A549 (cell line): ENCODE measurements around the gene HOXC12. TPM values are rescaled to one million over a fixed set of nuclear protein-coding genes. Genes with fewer than 3 reads are reported as not detected.

Experiments
- ATAC-seq, 2 experiments: fragments of 200-7000 bp in 1 of 2; fragments of >200 bp in 1 of 2; cut with Nextera tagmentation in 1 of 2; cut with Tn5 transposase in 1 of 2; 3 replicates each; pipeline versions ENCODE4 v1.8.0 to v1.9.1; 2018 to 2020; ENCODE audit warnings: mild to moderate bottlenecking in 1 of 2, moderate library complexity in 1 of 2
- CTCF ChIA-PET: fragments of 300-600 bp; sonication (Branson Sonifier 250); formaldehyde crosslinking; extraction: SDS; loops from one replicate; lab custom pipeline; 2021; ENCODE audit warnings: antibody characterized with exemption, inconsistent platforms; lab: Yijun Ruan, JAX
- POLR2A ChIA-PET: fragments of 350-600 bp; formaldehyde crosslinking; extraction: SDS; loops from one replicate; lab custom pipeline; 2021; ENCODE audit warnings: antibody characterized with exemption, inconsistent platforms; lab: Yijun Ruan, JAX
- DNase-seq, 2 experiments: peaks; one replicate each; pipeline versions ENCODE4 v3.0.0 to v3.0.0-alpha.2; 2011 to 2016; ENCODE audit warnings: low read depth in 1 of 2, low spot score in 1 of 2
- FAIRE-seq: peaks from 2 replicates; lab custom pipeline; 2011; peaks lifted over from hg19 to GRCh38; lab: Jason Lieb, UNC
- H3K27ac ChIP-seq, 2 experiments: fragments of >200 bp; sonication (Bioruptor Twin); formaldehyde crosslinking; 3 replicates each; pipeline ENCODE4 v1.5.1; 2016 to 2017
- H3K4me1 ChIP-seq: fragments of >200 bp; sonication (Bioruptor Twin); formaldehyde crosslinking; 3 replicates; pipeline ENCODE4 v1.6.1; 2016
- H3K4me2 ChIP-seq: fragments of >200 bp; sonication (Bioruptor Twin); formaldehyde crosslinking; 3 replicates; pipeline ENCODE4 v1.6.1; 2016
- H3K4me3 ChIP-seq: fragments of >200 bp; sonication (Bioruptor Twin); formaldehyde crosslinking; 3 replicates; pipeline ENCODE4 v1.5.1; 2016
- H3K9me3 ChIP-seq: fragments of >200 bp; sonication (Bioruptor Twin); formaldehyde crosslinking; 3 replicates; pipeline ENCODE4 v1.6.1; 2016
- CBX2 ChIP-seq: fragments of 200-600 bp; sonication (generic); IDR thresholded peaks from 2 replicates; pipeline ENCODE4 v1.6.1; 2016; ENCODE audit warnings: low read depth, mild to moderate bottlenecking, borderline replicate concordance
- CHD4 ChIP-seq: fragments of 200-600 bp; sonication (generic); IDR thresholded peaks from 2 replicates; pipeline ENCODE4 v1.6.1; 2016; ENCODE audit warnings: antibody characterized with exemption, mild to moderate bottlenecking, borderline replicate concordance
- CTCF ChIP-seq: fragments of >200 bp; sonication (Bioruptor Twin); formaldehyde crosslinking; IDR thresholded peaks from 3 replicates; pipeline ENCODE4 v1.5.1; 2016
- E2F6 ChIP-seq: IDR thresholded peaks from 2 replicates; pipeline ENCODE4 v1.6.1; 2012; ENCODE audit warnings: low read depth, borderline replicate concordance
- EHF ChIP-seq: fragments of 250-450 bp; sonication (Bioruptor Pico); IDR thresholded peaks from 2 replicates; pipeline ENCODE4 v1.5.0; 2020; ENCODE audit warnings: mild to moderate bottlenecking
- FOSB ChIP-seq: fragments of 250-450 bp; sonication (Bioruptor Pico); IDR thresholded peaks from 2 replicates; pipeline ENCODE4 v1.5.0; 2020; ENCODE audit warnings: mild to moderate bottlenecking, moderate library complexity
- FOSL2 ChIP-seq, 2 experiments: fragments of 450-650 bp in 1 of 2; fragments of >200 bp in 1 of 2; sonication (Bioruptor Twin) in 1 of 2; formaldehyde crosslinking; IDR thresholded peaks; 2 replicates each; pipeline versions ENCODE4 v1.5.0 to v1.6.1; 2016 to 2020; ENCODE audit warnings: mild to moderate bottlenecking in 1 of 2, moderate library complexity in 1 of 2
- FOXS1 ChIP-seq: fragments of 250-450 bp; sonication (Bioruptor Pico); IDR thresholded peaks from 2 replicates; pipeline ENCODE4 v1.5.0; 2020; ENCODE audit warnings: mild to moderate bottlenecking, moderate library complexity
- GATA3 ChIP-seq: IDR thresholded peaks from 2 replicates; pipeline ENCODE4 v1.6.1; 2012; ENCODE audit warnings: borderline replicate concordance
- HOXB13 ChIP-seq: fragments of 250-450 bp; sonication (Bioruptor Pico); IDR thresholded peaks from 2 replicates; pipeline ENCODE4 v1.5.0; 2020; ENCODE audit warnings: low read depth, mild to moderate bottlenecking, moderate library complexity
- KDM1A ChIP-seq: fragments of 200-600 bp; sonication (generic); IDR thresholded peaks from 2 replicates; pipeline ENCODE4 v1.6.1; 2016; ENCODE audit warnings: low read depth, mild to moderate bottlenecking
- MYC ChIP-seq: IDR thresholded peaks from 2 replicates; pipeline ENCODE4 v1.6.1; 2012; ENCODE audit warnings: mild to moderate bottlenecking, inconsistent platforms, low read length, improper control_type of control experiment, borderline replicate concordance
- NFE2L2 ChIP-seq: fragments of 150-350 bp; conservative IDR thresholded peaks from 2 replicates; pipeline ENCODE4 v1.6.1; 2014; ENCODE audit warnings: low read length
- NPAS2 ChIP-seq: fragments of 250-450 bp; sonication (Bioruptor Pico); IDR thresholded peaks from 2 replicates; pipeline ENCODE4 v1.8.0; 2022; ENCODE audit warnings: mild to moderate bottlenecking, moderate library complexity, borderline replicate concordance
- PHF8 ChIP-seq: fragments of 200-600 bp; sonication (generic); IDR thresholded peaks from 2 replicates; pipeline ENCODE4 v1.6.1; 2016; ENCODE audit warnings: low read depth, mild to moderate bottlenecking, antibody characterized with exemption, moderate library complexity, borderline replicate concordance
- POLR2A ChIP-seq: IDR thresholded peaks from 2 replicates; pipeline ENCODE4 v1.6.1; 2012; ENCODE audit warnings: mild to moderate bottlenecking, low read length
- POLR2AphosphoS2 ChIP-seq: conservative IDR thresholded peaks from 2 replicates; pipeline ENCODE4 v1.6.1; 2012; ENCODE audit warnings: low read length, improper control_type of control experiment, inconsistent platforms
- RARB ChIP-seq: fragments of 250-450 bp; sonication (Bioruptor Pico); IDR thresholded peaks from 2 replicates; pipeline ENCODE4 v1.8.0; 2021; ENCODE audit warnings: mild to moderate bottlenecking, moderate library complexity
- RFX5 ChIP-seq: fragments of 450-650 bp; IDR thresholded peaks from 2 replicates; pipeline ENCODE4 v1.7.1; 2014; ENCODE audit warnings: antibody characterized with exemption, mild to moderate bottlenecking, moderate library complexity
- SMC3 ChIP-seq: fragments of >200 bp; sonication (Bioruptor Twin); formaldehyde crosslinking; IDR thresholded peaks from 3 replicates; pipeline ENCODE4 v1.6.1; 2018; ENCODE audit warnings: inconsistent platforms
- TFCP2L1 ChIP-seq: fragments of 250-450 bp; sonication (Bioruptor Pico); IDR thresholded peaks from 2 replicates; pipeline ENCODE4 v1.5.0; 2021; ENCODE audit warnings: mild to moderate bottlenecking
- USF2 ChIP-seq: fragments of 450-650 bp; IDR thresholded peaks from 2 replicates; pipeline ENCODE4 v1.6.1; 2014; ENCODE audit warnings: antibody characterized with exemption
- ZFP36 ChIP-seq: fragments of 450-650 bp; IDR thresholded peaks from 2 replicates; pipeline ENCODE4 v1.6.1; 2014; ENCODE audit warnings: borderline replicate concordance; ENCODE audit not compliant: partially characterized antibody
- ZSCAN20 ChIP-seq: fragments of 250-450 bp; sonication (Bioruptor Pico); IDR thresholded peaks from 2 replicates; pipeline ENCODE4 v1.8.0; 2022; ENCODE audit warnings: mild to moderate bottlenecking, moderate library complexity
- WGBS: methylation state at CpG from one replicate; pipeline ENCODE4 v1.1.6; 2017; ENCODE audit errors: missing lambda C conversion rate; 5-methylcytosine and 5-hydroxymethylcytosine counted together
- polyA plus RNA-seq, 4 experiments: library from polyadenylated mRNA; depleted of rRNA in 3 of 4; stranded (reverse); fragments of >200 nt; fragmentation: RNase III in 1 of 4; extraction: RNeasy Plus Mini Kit Qiagen cat#74134 plus additional on column Dnase treatment in 1 of 4; gene quantifications; 2 replicates in 3 of 4; 3 replicates in 1 of 4; pipeline ENCODE4 v1.2.3, GENCODE V29; 2011 to 2017

The HOXC12 gene
- polyA plus RNA-seq, 2 of the 4 experiments (the other 2 are of a cell fraction), result not detected

GRCh38 chr12:53992377-53992889, 37.7 kb downstream of the HOXC12 start:
- ATAC-seq (no peak), FAIRE-seq (no peak), DNase-seq (no peak)
- WGBS, result 85% methylated on average over 7 of the region's 7 CpGs
- Histone ChIP-seq H3K4me2 (no peak overlapping the region), H3K27ac (no peak overlapping the region), H3K4me1 (peaks cover 22% of the 10 kb centered on the region), H3K9me3 (no peaks in the 10 kb centered on the region), H3K4me3 (no peak overlapping the region)
- POLR2A ChIA-PET, result interaction anchor here (0.8 to 1.7 kb wide), 2 partner anchors 8 to 25 kb away, joined by 3 to 5 read pairs; partner anchors contain the start of gene HOXC9
- CTCF ChIA-PET, result interaction anchor here (0.6 to 28.7 kb wide), 12 partner anchors 8 to 246 kb away, joined by 3 to 1074 read pairs (median 8); partner anchors contain the start of genes HOXC8, HOXC9 and SMUG1
- TF ChIP-seq FOSB (CRISPR knock-in tag) (no peak), GATA3 (no peak), NPAS2 (CRISPR knock-in tag) (no peak), E2F6 (no peak), HOXB13 (CRISPR knock-in tag) (no peak), ZSCAN20 (CRISPR knock-in tag) (no peak), NFE2L2 (no peak), ZFP36 (no peak), CHD4 (no peak), KDM1A (no peak), SMC3 (no peak)

- POLR2A ChIA-PET, result no interaction called here
- no peak overlapping the region for H3K4me2 ChIP-seq
- TF ChIP-seq FOSL2 (IDR thresholded peaks at IDR 0.05), result no peak
- TF ChIP-seq FOSL2 (CRISPR knock-in tag; IDR thresholded peaks at IDR 0.05), result no peak
- no peak for TF ChIP-seq GATA3
- TF ChIP-seq RFX5, result no peak
- TF ChIP-seq SMC3, result no peak
- TF ChIP-seq CBX2, result no peak
- no peak for TF ChIP-seq FOXS1 (CRISPR knock-in tag)
- no peak for TF ChIP-seq POLR2AphosphoS2
- no peak for TF ChIP-seq NFE2L2
- no peak for TF ChIP-seq MYC
- no peak for TF ChIP-seq RARB
- TF ChIP-seq TFCP2L1 (CRISPR knock-in tag), result no peak
- no peak for TF ChIP-seq POLR2A
- no peak for TF ChIP-seq CTCF
- no peak overlapping the region for H3K27ac ChIP-seq
- ATAC-seq (no peak), DNase-seq (no peak), FAIRE-seq (no peak)
- CTCF ChIA-PET, result interaction anchor here (1.0 to 28.7 kb wide), 7 partner anchors 8 to 250 kb away, joined by 3 to 1074 read pairs (median 6); partner anchors contain the start of genes HOXC10, HOXC8 and SMUG1
- H3K4me1 ChIP-seq, result peaks cover 22% of the 10 kb centered on the region
- H3K4me3 ChIP-seq, result no peak overlapping the region
- 84% methylated on average over 18 of the region's 18 CpGs for WGBS
- H3K9me3 ChIP-seq, result no peaks in the 10 kb centered on the region
These were observed 38.7 kb downstream of the HOXC12 start for GRCh38 chr12:53993162-53994008.

GRCh38 chr12:53994009-53994263, 39.2 kb downstream of the HOXC12 start:
- Histone ChIP-seq H3K4me2 (no peak overlapping the region), H3K9me3 (no peaks in the 10 kb centered on the region), H3K4me1 (peaks cover 19% of the 10 kb centered on the region), H3K27ac (no peak overlapping the region), H3K4me3 (no peak overlapping the region)
- no peak for ATAC-seq
- no peak for FAIRE-seq
- CTCF ChIA-PET, result interaction anchor here (1.0 to 28.7 kb wide), 7 partner anchors 9 to 250 kb away, joined by 3 to 1074 read pairs (median 6); partner anchors contain the start of genes HOXC10, HOXC8 and SMUG1
- 87% methylated on average over 19 of the region's 19 CpGs for WGBS
- DNase-seq, result no peak
- no peak for TF ChIP-seq PHF8
- TF ChIP-seq POLR2AphosphoS2, result no peak
- TF ChIP-seq USF2, result no peak
- no peak for TF ChIP-seq FOXS1 (CRISPR knock-in tag)
- TF ChIP-seq FOSB (CRISPR knock-in tag), result no peak
- no peak for TF ChIP-seq TFCP2L1 (CRISPR knock-in tag)
- TF ChIP-seq EHF (CRISPR knock-in tag), result no peak
- TF ChIP-seq, all 56 proteins: peak for 0
- POLR2A ChIA-PET, result no interaction called here
